WTC11 (cell line): ENCODE measurements around the gene PYCR2.

Experiments used
- ATF3 ChIP-seq: sonication (generic); formaldehyde crosslinking; conservative IDR thresholded peaks from 2 replicates; pipeline ENCODE4 v1.8.1; 2022; ENCODE audit warnings: mild to moderate bottlenecking, missing genetic modification reagents
- CTCF ChIP-seq: fragments of 200-600 bp; IDR thresholded peaks from 2 replicates; pipeline ENCODE4 v1.8.0; 2022; ENCODE audit warnings: antibody characterized with exemption
- FOXJ3 ChIP-seq: sonication (generic); formaldehyde crosslinking; IDR thresholded peaks from 2 replicates; pipeline ENCODE4 v1.9.0; 2021; ENCODE audit warnings: missing genetic modification reagents, mild to moderate bottlenecking, borderline replicate concordance
- GTF2I ChIP-seq: fragments of 250-450 bp; sonication (Bioruptor Pico); conservative IDR thresholded peaks from 2 replicates; pipeline ENCODE4 v1.4.0; 2021; ENCODE audit warnings: mild to moderate bottlenecking
- NFE2L1 ChIP-seq: sonication (generic); formaldehyde crosslinking; IDR thresholded peaks from 2 replicates; pipeline ENCODE4 v1.8.1; 2023; ENCODE audit warnings: missing genetic modification reagents
- PREB ChIP-seq: sonication (generic); formaldehyde crosslinking; IDR thresholded peaks from 2 replicates; pipeline ENCODE4 v1.8.1; 2022; ENCODE audit warnings: mild to moderate bottlenecking, missing genetic modification reagents, moderate library complexity, borderline replicate concordance
- RELA ChIP-seq: sonication (generic); formaldehyde crosslinking; IDR thresholded peaks from 2 replicates; pipeline ENCODE4 v1.8.1; 2022; ENCODE audit warnings: missing genetic modification reagents, mild to moderate bottlenecking, borderline replicate concordance
- TEAD4 ChIP-seq: sonication (generic); formaldehyde crosslinking; IDR thresholded peaks from 2 replicates; pipeline ENCODE4 v1.8.0; 2022; ENCODE audit warnings: mild to moderate bottlenecking, missing genetic modification reagents
- USF1 ChIP-seq: sonication (generic); formaldehyde crosslinking; IDR thresholded peaks from 2 replicates; pipeline ENCODE4 v1.8.0; 2022; ENCODE audit warnings: mild to moderate bottlenecking, missing genetic modification reagents
- ZNF232 ChIP-seq: sonication (generic); formaldehyde crosslinking; IDR thresholded peaks from 2 replicates; pipeline ENCODE4 v1.8.0; 2022; ENCODE audit warnings: mild to moderate bottlenecking, missing genetic modification reagents
- ZSCAN18 ChIP-seq: fragments of 250-450 bp; sonication (Bioruptor Pico); IDR thresholded peaks from 2 replicates; pipeline ENCODE4 v2.1.2; 2022; ENCODE audit warnings: mild to moderate bottlenecking, moderate library complexity

GRCh38 chr1:225885336-225885735, 38.7 kb downstream of the PYCR2 start:
- TF ChIP-seq CTCF (no peak), RELA (CRISPR knock-in tag) (no peak), PREB (CRISPR knock-in tag) (no peak), ATF3 (no peak), NFE2L1 (no peak), ZNF232 (CRISPR knock-in tag) (no peak), FOXJ3 (CRISPR knock-in tag) (no peak), USF1 (CRISPR knock-in tag) (no peak), ZSCAN18 (CRISPR knock-in tag) (no peak), TEAD4 (CRISPR knock-in tag) (no peak), GTF2I (CRISPR knock-in tag) (no peak)
